GM12878 (cell line): ENCODE data around the gene FAM98C. TPM values are rescaled to one million over a fixed set of nuclear protein-coding genes. Genes with fewer than 3 reads are reported as not detected.

Experiments
- ATAC-seq: fragments of 200-7000 bp; cut with Tn5 transposase; 3 replicates; pipeline ENCODE4 v1.9.1; 2020; ENCODE audit warnings: mild to moderate bottlenecking, moderate library complexity
- BruUV-seq: library from RNA; stranded (reverse); fragments of 400-500 nt; replicated peaks from 2 replicates; lab custom pipeline; 2021; lab: Mats Ljungman, UMichigan
- CTCF ChIA-PET: fragments of 300-600 bp; sonication (Branson Sonifier 250); formaldehyde crosslinking; extraction: SDS; loops from one replicate; lab custom pipeline; 2021; ENCODE audit warnings: inconsistent platforms; lab: Yijun Ruan, JAX
- POLR2A ChIA-PET: fragments of 350-600 bp; formaldehyde crosslinking; extraction: SDS; loops from one replicate; lab custom pipeline; 2021; ENCODE audit warnings: inconsistent platforms; lab: Charles Lee
- RAD21 ChIA-PET: fragments of 300-600 bp; sonication (Branson Sonifier 250); formaldehyde crosslinking; loops from one replicate; lab custom pipeline; 2023; ENCODE audit warnings: antibody characterized with exemption; ENCODE audit not compliant: unreplicated experiment; lab: Charles Lee
- SMC1A ChIA-PET: fragments of 300-600 bp; sonication (Branson Sonifier 250); formaldehyde crosslinking; loops from one replicate; lab custom pipeline; 2023; ENCODE audit not compliant: unreplicated experiment, uncharacterized antibody; lab: Charles Lee
- DNase-seq: peaks from one replicate; pipeline ENCODE4 v3.0.0-alpha.2; 2011; ENCODE audit warnings: low read depth, low spot score
- FAIRE-seq: peaks from 3 replicates; lab custom pipeline; 2011; peaks lifted over from hg19 to GRCh38; lab: Jason Lieb, UNC
- H2AFZ ChIP-seq: 2 replicates; pipeline ENCODE4 v1.6.0; 2011; ENCODE audit warnings: low read depth, low read length, control low read depth; ENCODE audit not compliant: control insufficient read depth
- H3K27ac ChIP-seq: 2 replicates; pipeline ENCODE4 v1.5.1; 2011; ENCODE audit warnings: control low read depth; ENCODE audit not compliant: control insufficient read depth, insufficient read depth
- H3K27me3 ChIP-seq, 2 experiments: replicated peaks in 1 of 2; 2 replicates each; pipeline versions ENCODE4 v1.6.0 to v1.6.1; 2011; ENCODE audit warnings: low read length in 1 of 2; ENCODE audit not compliant: control insufficient read depth in 2 of 2, insufficient read depth in 2 of 2
- H3K36me3 ChIP-seq, 2 experiments: 2 replicates each; pipeline ENCODE4 v1.5.1; 2011; ENCODE audit warnings: low read length in 1 of 2; ENCODE audit not compliant: control insufficient read depth in 2 of 2, insufficient read depth in 2 of 2
- H3K4me1 ChIP-seq: 2 replicates; pipeline ENCODE4 v1.6.1; 2011; ENCODE audit warnings: mild to moderate bottlenecking, low read length, moderate library complexity, mixed read lengths; ENCODE audit not compliant: control insufficient read depth, insufficient read depth
- H3K4me2 ChIP-seq: 2 replicates; pipeline ENCODE4 v1.6.0; 2011; ENCODE audit warnings: control low read depth; ENCODE audit not compliant: control insufficient read depth, insufficient read depth
- H3K4me3 ChIP-seq: fragments of 200-600 bp; sonication (generic); 2 replicates; pipeline ENCODE4 v1.5.1; 2016
- H3K79me2 ChIP-seq: 2 replicates; pipeline ENCODE4 v1.6.0; 2011; ENCODE audit warnings: low read length; ENCODE audit not compliant: control insufficient read depth, insufficient read depth
- H3K9ac ChIP-seq: 2 replicates; pipeline ENCODE4 v1.8.0; 2011; ENCODE audit warnings: low read length, control low read depth, mixed read lengths; ENCODE audit not compliant: control insufficient read depth, insufficient read depth
- H3K9me3 ChIP-seq: replicated peaks from 3 replicates; pipeline ENCODE4 v1.5.1; 2011; ENCODE audit warnings: mild to moderate bottlenecking, low read length; ENCODE audit not compliant: control insufficient read depth, insufficient read depth
- H4K20me1 ChIP-seq: 2 replicates; pipeline ENCODE4 v1.6.0; 2011; ENCODE audit not compliant: control insufficient read depth, insufficient read depth
- BRCA1 ChIP-seq: IDR thresholded peaks from 2 replicates; pipeline ENCODE4 v1.6.1; 2011; ENCODE audit warnings: low read depth, low read length, improper control_type of control experiment
- CHD2 ChIP-seq: IDR thresholded peaks from 2 replicates; pipeline ENCODE4 v1.6.1; 2011; ENCODE audit warnings: low read depth, low read length, improper control_type of control experiment, borderline replicate concordance
- CTCF ChIP-seq, 3 experiments: IDR thresholded peaks in 2 of 3; conservative IDR thresholded peaks in 1 of 3; 2 replicates each; pipeline ENCODE4 v1.5.1; 2011; ENCODE audit warnings: low read depth in 3 of 3, low read length in 3 of 3, mild to moderate bottlenecking in 3 of 3, control low read depth in 2 of 3, moderate library complexity in 2 of 3, inconsistent platforms in 1 of 3, mixed read lengths in 1 of 3; ENCODE audit not compliant: control insufficient read depth in 2 of 3, insufficient read depth in 1 of 3; ENCODE audit errors: extremely low read depth in 1 of 3
- E2F4 ChIP-seq: IDR thresholded peaks from 2 replicates; pipeline ENCODE4 v1.6.1; 2012; ENCODE audit warnings: low read depth, low read length, improper control_type of control experiment
- EGR1 ChIP-seq, 2 experiments: IDR thresholded peaks; 1 replicate in 1 of 2; 2 replicates in 1 of 2; pipeline ENCODE4 v1.6.1; 2011 to 2012; ENCODE audit warnings: low read depth in 2 of 2, low read length in 2 of 2, borderline replicate concordance in 1 of 2, mild to moderate bottlenecking in 1 of 2, moderate library complexity in 1 of 2
- ETV6 ChIP-seq, 2 experiments: fragments of 450-650 bp in 1 of 2; IDR thresholded peaks in 1 of 2; conservative IDR thresholded peaks in 1 of 2; 2 replicates each; pipeline ENCODE4 v1.6.1; 2014; ENCODE audit warnings: antibody characterized with exemption in 1 of 2, borderline replicate concordance in 1 of 2, low read depth in 1 of 2, mild to moderate bottlenecking in 1 of 2, moderate library complexity in 1 of 2
- FOS ChIP-seq: IDR thresholded peaks from 3 replicates; pipeline ENCODE4 v1.6.1; 2011; ENCODE audit warnings: borderline replicate concordance; ENCODE audit not compliant: insufficient read length; ENCODE audit errors: extremely low read depth
- MTA2 ChIP-seq: fragments of 450-650 bp; IDR thresholded peaks from 2 replicates; pipeline ENCODE4 v1.6.1; 2016; ENCODE audit warnings: low read depth, mild to moderate bottlenecking, moderate library complexity
- MXI1 ChIP-seq: fragments of 150-350 bp; IDR thresholded peaks from 2 replicates; pipeline ENCODE4 v1.6.1; 2011; ENCODE audit warnings: low read depth, mild to moderate bottlenecking, inconsistent platforms, low read length, improper control_type of control experiment
- PAX5 ChIP-seq: IDR thresholded peaks from 2 replicates; pipeline ENCODE4 v1.6.1; 2011; ENCODE audit warnings: low read depth, low read length, borderline replicate concordance
- POLR2AphosphoS5 ChIP-seq: IDR thresholded peaks from 2 replicates; pipeline ENCODE4 v1.6.1; 2011; ENCODE audit warnings: mild to moderate bottlenecking, low read length, inconsistent platforms
- RBBP5 ChIP-seq: fragments of 200-600 bp; sonication (generic); conservative IDR thresholded peaks from 2 replicates; pipeline ENCODE4 v1.6.1; 2016
- SMAD1 ChIP-seq: fragments of 450-650 bp; IDR thresholded peaks from 2 replicates; pipeline ENCODE4 v1.6.1; 2018; ENCODE audit warnings: mild to moderate bottlenecking, low read depth; ENCODE audit not compliant: partially characterized antibody
- TAF1 ChIP-seq: IDR thresholded peaks from 2 replicates; pipeline ENCODE4 v1.6.1; 2011; ENCODE audit warnings: mild to moderate bottlenecking, low read depth, low read length, borderline replicate concordance
- ZNF384 ChIP-seq: IDR thresholded peaks from 2 replicates; pipeline ENCODE4 v1.6.1; 2012; ENCODE audit warnings: low read depth, mild to moderate bottlenecking, low read length, improper control_type of control experiment, borderline replicate concordance
- WGBS: methylation state at CpG from one replicate; pipeline ENCODE4 v1.1.6; 2016; ENCODE audit warnings: low lambda C conversion rate; ENCODE audit not compliant: insufficient replicate concordance, insufficient coverage; ENCODE audit errors: missing lambda C conversion rate; 5-methylcytosine and 5-hydroxymethylcytosine counted together
- in situ Hi-C: fragments of 300-500 bp; cut with MboI; formaldehyde crosslinking; loops from 9 replicates; pipeline ENCODE4 v1.14.3; 2018; ENCODE audit warnings: mixed read lengths
- intact Hi-C: fragments of 100-400 bp; cut with micrococcal nuclease; formaldehyde crosslinking; loops from one replicate; pipeline ENCODE4 v1.14.2; 2022; ENCODE audit not compliant: unreplicated experiment
- polyA plus RNA-seq, 11 experiments: library from polyadenylated mRNA; depleted of rRNA in 4 of 11; unstranded in 6 of 11; stranded (reverse) in 5 of 11; fragments of >200 nt; fragmentation: Nextera tagmentation in 4 of 11; fragmentation: Illumina TruSeq in 1 of 11; extraction: Ambion mirVana in 4 of 11; extraction: Trizol in 1 of 11; gene quantifications; 1 replicate in 1 of 11; 2 replicates in 10 of 11; pipeline versions ENCODE4 v1.2.1 to v1.2.3, GENCODE V29; 2011 to 2016; ENCODE audit warnings: inconsistent platforms in 2 of 11, missing spikeins in 2 of 11, low read depth in 1 of 11
- total RNA-seq, 4 experiments: library from RNA; depleted of rRNA in 3 of 4; stranded (reverse); fragments of >200 nt in 3 of 4; fragmentation: Illumina TruSeq in 1 of 4; extraction: Trizol in 1 of 4; gene quantifications; 2 replicates each; pipeline versions ENCODE4 v1.2.1 to v1.2.3, GENCODE V29; 2013 to 2021

The FAM98C gene
- total and polyA plus RNA-seq, 10 of the 15 experiments (the other 5 are each of a cell fraction or from before 2014, with no cell fraction given), result 1.4 to 17.2 (median 9.5) TPM

DNA sequence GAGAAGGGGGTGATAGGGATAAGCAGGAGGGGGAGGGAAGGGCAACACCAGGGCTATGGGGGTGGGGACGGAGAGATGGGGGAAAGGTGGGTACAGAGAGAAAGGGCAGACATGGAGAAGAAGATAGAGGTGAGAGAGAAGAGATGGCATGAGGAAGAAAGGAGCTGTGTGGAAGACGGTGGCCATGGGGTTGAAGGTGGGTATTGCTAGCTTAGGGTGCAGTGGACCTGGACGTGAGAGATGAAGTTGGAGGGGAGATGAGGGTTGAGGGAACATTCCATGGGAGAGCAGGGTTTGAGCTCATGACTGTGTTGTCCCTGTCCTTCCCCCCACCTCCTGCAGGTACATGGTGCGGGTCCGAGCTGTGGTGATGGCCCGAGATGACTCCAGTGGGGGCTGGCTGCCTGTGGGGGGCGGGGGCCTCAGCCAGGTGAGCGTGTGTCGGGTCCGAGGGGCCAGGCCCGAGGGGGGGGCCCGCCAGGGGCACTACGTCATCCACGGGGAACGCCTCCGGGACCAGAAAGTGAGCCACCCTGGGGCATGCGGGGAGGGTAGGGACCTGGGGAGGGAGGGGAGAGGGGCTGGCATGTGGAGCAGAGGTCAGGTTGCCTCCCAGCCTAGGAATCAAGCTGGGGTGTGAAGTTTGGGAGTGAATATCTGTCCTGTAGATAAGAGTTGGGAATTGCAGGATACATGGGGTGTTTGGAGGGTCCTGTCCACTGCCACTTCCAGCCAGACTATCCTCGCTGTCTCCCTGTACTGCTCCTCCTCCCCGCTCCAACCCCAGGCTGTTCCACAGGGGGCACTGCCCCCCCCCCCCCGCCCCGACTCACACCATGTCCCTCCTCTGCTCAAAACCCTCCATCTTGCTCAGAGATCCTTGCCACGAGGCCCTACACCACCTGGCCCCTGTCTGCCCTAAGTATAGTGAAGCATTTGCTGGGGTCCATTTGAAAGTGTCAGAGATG lies 12.7 kb upstream of the FAM98C start:
- H3K36me3 ChIP-seq, result no peaks in the 10 kb centered on the region; a peak in 1 of 4 replicates
- ChIA-PET CTCF (interaction anchor here (1.0 kb wide), 1 partner anchor 12 kb away, joined by 3 read pairs; the partner anchor contains the start of gene FAM98C), POLR2A (interaction anchor here (0.6 to 1.0 kb wide), 2 partner anchors 13 to 162 kb away, joined by 3 to 4 read pairs; partner anchors contain the start of gene FAM98C), SMC1A (interaction anchor here (2.2 kb wide), 1 partner anchor 13 kb away, joined by 6 read pairs; the partner anchor contains the start of gene FAM98C), RAD21 (interaction anchor here (1.8 kb wide), 1 partner anchor 13 kb away, joined by 6 read pairs; the partner anchor contains the start of gene FAM98C)
- in situ Hi-C loops (no loop called here), intact Hi-C loops (loop anchor here (5.0 kb wide), 1 partner anchor 158 kb away; no protein-coding TSS in a partner anchor)
- FAIRE-seq (no peak), ATAC-seq (no peak), DNase-seq (no peak)
- H3K79me2 ChIP-seq, result no peaks in the 10 kb centered on the region
- H3K4me1 ChIP-seq, result peaks cover 12% of the 10 kb centered on the region
- H3K27ac ChIP-seq, result no peak overlapping the region
- no peaks in the 10 kb centered on the region; the same call in 1 of the 2 replicates for H4K20me1 ChIP-seq
- H3K9ac ChIP-seq, result no peak overlapping the region
- H3K4me2 ChIP-seq, result no peak overlapping the region
- no TSS peak for BruUV-seq
- peaks cover 1 to 2% of the 10 kb centered on the region in 2 experiments; a peak in 2 of 4 replicates for H3K27me3 ChIP-seq
- 35% methylated on average over 6 of the region's 22 CpGs for WGBS
- no peak overlapping the region for H3K4me3 ChIP-seq
- no peak overlapping the region for H2AFZ ChIP-seq
- H3K9me3 ChIP-seq, result no peaks in the 10 kb centered on the region
- TF ChIP-seq RBBP5 (no peak), PAX5 (no peak), MTA2 (no peak), EGR1 (IDR thresholded peaks at IDR 0.05; ENCODE audit: borderline replicate concordance in 1 of 2, low read depth in 2 of 2, low read length in 2 of 2) (no peak), POLR2AphosphoS5 (no peak), SMAD1 (no peak), CTCF (IDR thresholded peaks at IDR 0.05 in 2 of 3, conservative IDR thresholded peaks at IDR 0.05 in 1 of 3; ENCODE audit: control insufficient read depth in 2 of 3, extremely low read depth in 1 of 3, insufficient read depth in 1 of 3, low read depth in 3 of 3, low read length in 3 of 3) (no peak), E2F4 (no peak), MXI1 (no peak), FOS (no peak), ZNF384 (no peak), BRCA1 (no peak), ETV6 (conservative IDR thresholded peaks at IDR 0.05 in 1 of 2, IDR thresholded peaks at IDR 0.05 in 1 of 2; ENCODE audit: borderline replicate concordance in 1 of 2, low read depth in 1 of 2) (no peak), TAF1 (no peak), CHD2 (no peak)
